LHCN-M2 (cell line): ENCODE data around the gene PDZD2. TPM values are rescaled to one million over a fixed set of nuclear protein-coding genes. Genes with fewer than 3 reads are reported as not detected.
A peak's percentile ranks its signal among the peaks of the same experiment; 100 is the strongest.
"Not testable (repeated sequence)": the region's sequence is repeated elsewhere in the genome, so short reads cannot be mapped to it uniquely, and the experiment has no call there.

Experiments
- DNase-seq: peaks from one replicate; pipeline ENCODE4 v3.0.0-alpha.2; 2012; ENCODE audit warnings: low read depth
- total RNA-seq: library from RNA; depleted of rRNA; stranded (reverse); fragments of >200 nt; gene quantifications from 2 replicates; pipeline ENCODE4 v1.2.3, GENCODE V29; 2014

Gene PDZD2
- total RNA-seq, 1 experiment from 2014 or later, result not detected

- DNase-seq, result no peak
These were observed 391.3 kb downstream of the PDZD2 start for GRCh38 chr5:32030222-32030621.

DNA sequence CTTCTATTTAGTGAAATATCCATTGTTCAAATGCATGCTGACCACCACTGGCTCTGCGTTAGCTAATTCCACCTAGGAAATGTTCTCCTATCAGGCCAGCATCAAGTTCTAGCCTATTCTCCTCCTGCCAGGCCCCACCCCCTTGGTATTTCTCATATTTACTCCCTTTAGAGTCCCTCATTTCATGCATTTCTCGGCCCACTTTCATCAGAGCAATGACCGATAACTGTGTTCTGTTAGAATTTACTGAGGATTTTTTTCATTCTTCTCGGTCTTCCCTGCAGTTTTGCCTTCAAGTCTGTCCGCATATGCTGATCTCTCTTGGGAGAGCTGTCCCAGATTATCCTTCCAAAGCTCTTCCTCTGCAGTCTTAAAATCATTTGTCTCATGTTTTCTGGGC, 391.8 kb downstream of the PDZD2 start:
- DNase-seq, result no peak

DNA sequence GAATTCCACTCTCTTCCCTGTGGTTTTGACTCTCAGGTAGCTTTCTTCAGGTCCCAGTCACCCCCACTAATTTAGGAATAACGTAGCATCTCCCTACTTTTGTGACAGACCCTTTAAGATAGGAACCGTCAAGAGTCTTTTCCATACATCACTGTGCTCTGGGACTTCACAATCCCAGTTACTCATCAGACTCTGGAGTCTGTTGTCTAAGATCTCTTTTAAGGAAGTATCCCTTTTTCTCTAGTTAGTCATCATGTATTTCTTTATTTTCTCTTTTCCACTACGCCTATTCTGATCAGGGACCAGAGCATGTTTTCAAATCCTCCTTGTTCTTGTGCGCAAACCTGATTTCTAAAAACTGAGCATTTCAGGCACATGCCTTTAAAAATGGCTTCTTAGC, 392.2 kb downstream of the PDZD2 start:
- peak; percentile 31 for DNase-seq

DNA sequence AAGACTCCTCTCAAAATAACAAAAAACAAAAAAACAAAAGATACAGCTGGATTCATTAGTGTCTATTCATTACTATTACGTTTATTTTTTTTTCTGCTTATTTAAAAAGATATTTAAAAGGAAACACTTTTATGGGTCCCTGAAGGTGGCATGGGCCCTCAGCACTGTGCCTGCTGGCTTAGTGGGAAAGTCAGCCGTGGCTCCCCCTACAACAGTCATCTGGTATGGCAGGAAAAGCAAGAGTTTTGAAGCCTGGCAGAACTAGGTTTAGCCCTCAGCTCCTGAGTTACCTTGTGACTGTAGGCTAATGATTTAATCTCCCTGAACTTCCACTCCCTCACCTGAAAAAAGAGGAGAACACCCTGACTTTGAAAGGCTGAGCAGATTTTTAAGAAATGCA, 399.6 kb downstream of the PDZD2 start:
- DNase-seq, result no peak

- not testable (repeated sequence) for DNase-seq
These were observed 400.2 kb downstream of the PDZD2 start for GRCh38 chr5:32039133-32039532.

DNA sequence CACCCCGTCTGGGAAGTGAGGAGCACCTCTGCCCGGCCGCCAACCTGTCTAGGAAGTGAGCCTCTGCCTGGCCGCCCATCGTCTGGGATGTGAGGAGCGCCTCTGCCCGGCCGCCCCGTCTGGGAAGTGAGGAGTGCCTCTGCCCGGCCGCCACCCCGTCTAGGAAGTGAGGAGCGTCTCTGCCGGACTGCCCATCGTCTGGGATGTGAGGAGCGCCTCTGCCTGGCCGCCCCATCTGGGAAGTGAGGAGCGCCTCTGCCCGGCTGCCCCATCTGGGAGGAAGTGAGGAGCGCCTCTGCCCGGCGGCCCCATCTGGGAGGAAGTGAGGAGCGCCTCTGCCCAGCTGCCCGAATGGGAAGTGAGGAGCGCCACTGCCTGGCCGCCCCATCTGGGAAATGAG, 400.7 kb downstream of the PDZD2 start:
- DNase-seq, result not testable (repeated sequence)

GRCh38 chr5:32040181-32040695, 401.3 kb downstream of the PDZD2 start:
- DNase-seq, result not testable (repeated sequence)

GRCh38 chr5:32042551-32042961, 403.6 kb downstream of the PDZD2 start:
- no peak for DNase-seq

DNA sequence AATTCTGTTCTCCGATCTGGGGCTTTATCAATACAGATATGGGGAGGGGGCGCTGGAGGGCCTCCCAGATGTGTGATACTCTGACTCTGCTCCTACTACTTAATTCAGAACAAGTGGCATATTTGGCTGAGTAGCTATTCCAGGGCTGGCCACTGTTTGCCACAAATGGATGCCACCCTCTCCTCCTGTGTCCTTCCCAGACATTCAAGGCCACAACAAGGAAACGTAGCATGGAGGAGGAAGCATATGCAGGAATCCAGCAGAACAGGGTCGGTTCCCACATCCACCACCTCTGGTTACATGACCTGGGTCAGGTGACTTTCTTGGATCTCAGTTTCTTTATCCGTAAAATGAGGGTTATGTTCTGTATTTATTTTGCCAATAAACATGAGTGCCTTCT, 404.2 kb downstream of the PDZD2 start:
- no peak for DNase-seq

DNA sequence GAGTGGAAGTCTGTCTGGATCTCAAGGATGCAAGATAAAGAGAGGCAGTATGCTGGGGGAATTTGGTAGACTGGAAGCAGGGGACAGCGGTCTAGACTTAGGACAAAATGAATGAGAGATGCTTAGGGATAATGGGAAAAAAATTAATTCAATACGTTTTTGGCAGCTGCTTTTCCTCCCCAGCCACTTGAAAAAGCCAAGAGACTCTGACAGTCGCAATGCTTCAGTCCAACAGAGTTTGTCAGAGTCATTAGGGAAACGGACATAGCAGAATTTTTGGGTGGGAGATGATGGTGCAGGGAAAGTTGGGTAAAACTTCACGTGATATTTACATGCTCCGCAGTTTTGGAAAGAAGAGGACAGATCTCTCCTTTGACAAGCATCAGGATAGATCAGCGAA, 405.5 kb downstream of the PDZD2 start:
- DNase-seq, result no peak

DNA sequence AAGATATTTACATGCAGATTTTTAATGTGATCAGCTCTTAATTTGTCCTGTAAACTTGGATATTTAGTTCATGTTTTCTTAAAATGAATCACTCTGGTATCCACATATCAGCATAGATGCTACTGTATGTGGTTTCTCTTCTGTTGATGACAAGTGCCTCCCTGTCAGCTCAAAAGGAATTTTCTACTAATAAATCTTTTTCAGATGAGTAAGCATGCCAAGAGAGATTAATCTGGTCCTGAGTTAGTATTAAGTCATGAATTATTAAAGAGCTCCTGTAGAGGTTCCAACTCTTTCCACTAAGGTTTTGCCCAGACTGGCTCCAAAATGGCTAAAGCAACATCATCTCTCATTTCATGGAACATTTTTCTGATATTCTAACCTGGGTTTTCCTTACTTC, 406.0 kb downstream of the PDZD2 start:
- peak; percentile 70 for DNase-seq

GRCh38 chr5:32047056-32047455, 408.1 kb downstream of the PDZD2 start:
- no peak for DNase-seq

DNA sequence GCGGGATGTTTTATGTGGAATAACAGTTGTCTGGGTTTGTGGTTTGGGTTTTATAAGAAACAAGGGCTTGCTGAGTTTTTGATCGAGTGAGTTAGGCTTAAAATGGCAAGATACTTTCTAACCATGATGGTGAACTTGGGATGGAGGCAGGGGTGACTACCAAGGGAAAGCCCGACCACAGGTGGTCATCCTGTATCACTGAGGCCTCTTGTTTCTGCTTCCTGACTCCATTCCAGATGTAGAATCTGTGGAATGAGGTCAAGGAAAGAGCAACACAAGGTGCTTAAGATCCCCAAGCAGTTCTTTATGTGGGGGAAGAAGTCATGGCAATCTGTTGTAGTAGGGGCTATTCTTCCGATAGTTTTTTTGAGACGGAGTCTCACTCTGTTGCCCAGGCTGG, 412.9 kb downstream of the PDZD2 start:
- no peak for DNase-seq

DNA sequence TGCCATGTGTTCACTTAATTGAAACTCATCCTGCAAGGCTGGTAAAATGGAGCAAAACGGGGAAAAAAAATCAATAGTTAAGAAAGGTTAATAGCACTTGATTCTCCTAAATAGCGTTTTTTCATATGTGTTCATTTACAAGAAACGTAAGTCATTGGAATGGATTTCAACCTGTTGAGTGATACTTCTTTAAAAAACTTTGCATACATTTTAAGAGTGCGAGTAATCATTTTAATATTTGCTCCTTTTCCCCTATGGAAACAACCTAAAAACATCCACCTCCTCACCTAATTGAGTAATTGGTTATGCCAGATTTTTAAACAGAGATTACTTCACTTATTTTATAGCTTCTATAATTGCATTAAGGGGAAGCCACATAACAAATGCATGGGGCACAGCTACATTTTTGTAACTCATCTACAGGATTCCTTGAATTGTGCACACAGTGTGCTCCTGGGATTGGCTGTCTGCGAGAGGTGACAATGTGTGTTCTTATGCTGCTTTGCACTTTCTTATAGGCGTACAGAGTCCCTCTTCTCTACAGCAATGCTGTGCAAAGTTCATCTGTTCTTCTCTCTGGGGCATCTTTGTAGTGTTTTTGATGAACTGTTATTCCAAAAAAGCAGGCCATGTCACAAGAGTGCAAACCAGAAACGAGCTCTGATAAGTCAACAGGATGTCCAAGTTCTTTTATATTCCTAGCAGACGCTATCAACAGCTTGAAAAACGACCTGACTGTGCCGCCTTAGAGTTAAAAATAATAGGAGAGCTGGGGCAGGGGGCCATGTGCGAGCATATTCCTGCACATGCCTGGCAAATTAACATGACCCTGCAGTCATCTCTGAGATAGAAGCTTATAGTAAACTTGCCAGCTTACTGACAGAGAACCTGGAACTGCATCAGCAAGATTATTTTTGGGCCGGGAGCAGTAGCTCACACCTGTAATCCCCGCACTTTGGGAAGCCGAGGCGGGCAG, 417.2 kb downstream of the PDZD2 start:
- DNase-seq, result no peak

DNA sequence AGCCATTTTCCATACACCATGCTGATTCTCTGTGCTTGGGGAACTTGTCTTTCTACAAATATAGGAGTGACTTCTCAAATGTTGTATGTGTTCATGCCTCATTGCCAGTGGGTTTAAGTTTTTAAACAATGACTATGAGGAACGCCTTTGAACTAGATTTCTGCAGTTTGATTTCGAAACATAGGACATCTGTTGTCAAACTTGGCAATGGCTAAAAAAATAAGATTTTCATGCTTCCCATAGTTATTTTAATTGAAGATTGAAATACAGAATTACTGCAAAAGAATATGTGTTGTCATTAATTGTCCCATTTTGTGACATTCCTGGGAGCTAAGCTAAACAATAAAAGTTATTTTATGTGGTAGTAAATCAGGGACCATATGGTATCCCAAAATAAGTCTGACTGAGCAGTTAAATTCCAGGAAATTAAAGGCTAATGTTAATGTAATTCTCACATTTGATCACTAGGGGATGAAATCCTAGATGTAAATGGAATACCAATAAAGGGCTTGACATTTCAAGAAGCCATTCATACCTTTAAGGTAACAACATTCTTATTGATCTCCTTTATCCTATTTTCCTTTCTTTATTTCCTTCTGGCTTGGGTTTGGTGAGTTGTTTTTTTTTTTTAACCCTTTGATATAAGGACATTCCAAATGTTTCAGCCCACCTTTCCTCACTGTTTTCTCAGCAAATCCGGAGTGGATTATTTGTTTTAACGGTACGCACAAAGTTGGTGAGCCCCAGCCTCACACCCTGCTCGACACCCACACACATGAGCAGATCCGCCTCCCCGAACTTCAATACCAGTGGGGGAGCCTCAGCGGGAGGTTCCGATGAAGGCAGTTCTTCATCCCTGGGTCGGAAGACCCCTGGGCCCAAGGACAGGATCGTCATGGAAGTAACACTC, 418.5 kb downstream of the PDZD2 start:
- peak; percentile 25 for DNase-seq

GRCh38 chr5:32058101-32058500, 419.2 kb downstream of the PDZD2 start:
- no peak for DNase-seq

DNA sequence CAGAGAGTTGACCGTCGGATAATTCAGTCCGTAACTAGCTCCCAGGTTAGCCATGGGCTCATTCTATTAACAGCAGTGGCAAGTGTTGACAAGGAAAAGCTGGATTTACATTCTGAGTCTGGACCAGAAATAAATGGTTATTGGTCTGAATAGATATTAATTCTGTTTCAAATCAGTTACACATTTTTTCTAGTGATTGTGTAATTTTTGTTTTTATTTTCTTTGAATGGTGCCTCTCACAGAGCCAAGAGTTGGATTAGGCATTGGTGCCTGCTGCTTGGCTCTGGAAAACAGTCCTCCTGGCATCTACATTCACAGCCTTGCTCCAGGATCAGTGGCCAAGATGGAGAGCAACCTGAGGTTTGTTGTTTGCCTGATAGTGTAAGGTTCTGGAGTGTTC, 420.1 kb downstream of the PDZD2 start:
- DNase-seq, result no peak

DNA sequence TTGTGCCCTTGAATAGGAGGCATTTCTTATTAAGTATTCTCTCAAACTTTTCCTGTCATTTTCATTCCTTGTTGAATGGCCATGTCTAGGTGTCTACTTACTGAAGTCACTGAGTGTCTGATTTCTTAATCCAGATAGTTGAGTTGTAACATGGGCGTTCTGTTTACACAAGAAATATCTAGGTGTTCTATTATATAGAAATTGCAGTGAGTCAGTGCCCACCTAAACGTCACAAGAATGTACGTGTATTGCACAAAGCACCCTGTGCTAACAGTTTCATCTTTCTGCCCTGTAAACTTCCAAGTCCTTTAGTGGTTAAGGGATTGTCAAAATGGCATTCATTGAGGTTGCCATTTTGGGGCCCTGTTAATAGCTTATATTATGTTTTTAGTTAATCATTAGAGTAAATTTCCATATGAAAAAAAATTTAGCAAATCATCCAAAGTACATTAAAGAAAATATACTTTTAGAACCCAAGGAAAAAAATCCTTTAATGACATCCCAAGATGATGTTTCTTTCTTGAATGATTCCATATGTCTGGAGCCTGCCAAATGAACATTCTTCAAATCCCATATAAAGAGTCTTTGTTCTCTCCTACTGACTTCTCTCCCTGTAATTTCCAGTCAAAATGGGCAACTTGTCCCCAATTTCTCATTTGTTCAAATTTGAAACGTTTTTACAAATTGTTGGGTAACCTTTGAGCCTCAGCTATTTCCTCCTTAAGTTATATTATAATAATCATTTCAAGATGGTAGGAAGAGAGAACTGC, 421.0 kb downstream of the PDZD2 start:
- DNase-seq, result no peak

DNA sequence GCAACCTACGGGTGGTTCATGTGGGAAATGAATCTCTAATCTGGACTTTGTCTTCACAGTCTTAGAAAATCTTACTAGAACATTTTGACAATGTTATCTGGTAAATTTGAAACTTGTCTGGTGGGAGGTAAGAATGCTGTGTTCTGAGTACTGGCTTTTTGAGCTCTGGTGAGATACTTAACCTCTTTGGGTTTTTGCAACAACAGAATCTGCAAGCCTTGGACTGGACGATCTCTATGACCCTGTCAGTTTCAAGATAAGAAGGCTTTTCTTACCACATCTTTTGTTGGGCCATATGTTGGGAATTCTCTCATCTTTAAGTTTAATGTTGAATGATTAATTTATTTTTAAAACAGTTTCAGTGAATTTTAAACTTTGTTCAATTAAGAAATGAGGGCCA, 422.3 kb downstream of the PDZD2 start:
- no peak for DNase-seq

DNA sequence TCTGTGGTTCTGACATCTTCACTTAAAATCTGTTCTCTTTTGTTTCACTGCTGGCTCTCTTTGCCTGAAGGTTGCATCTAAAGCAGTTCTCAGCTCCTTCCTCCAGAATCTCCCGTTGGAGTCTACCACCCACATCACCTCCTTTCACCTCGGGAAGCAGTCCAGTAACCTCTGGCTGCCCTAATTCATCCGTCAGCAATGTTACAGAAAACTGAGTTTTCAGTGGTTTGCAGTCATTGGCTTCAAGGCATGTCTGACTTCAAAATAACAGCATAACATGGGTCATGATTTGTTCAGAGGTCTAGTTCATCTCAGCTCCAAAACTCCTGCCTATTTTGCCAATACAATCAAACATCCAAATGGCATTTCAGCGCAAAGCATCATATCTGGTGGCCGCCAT, 427.5 kb downstream of the PDZD2 start:
- no peak for DNase-seq

DNA sequence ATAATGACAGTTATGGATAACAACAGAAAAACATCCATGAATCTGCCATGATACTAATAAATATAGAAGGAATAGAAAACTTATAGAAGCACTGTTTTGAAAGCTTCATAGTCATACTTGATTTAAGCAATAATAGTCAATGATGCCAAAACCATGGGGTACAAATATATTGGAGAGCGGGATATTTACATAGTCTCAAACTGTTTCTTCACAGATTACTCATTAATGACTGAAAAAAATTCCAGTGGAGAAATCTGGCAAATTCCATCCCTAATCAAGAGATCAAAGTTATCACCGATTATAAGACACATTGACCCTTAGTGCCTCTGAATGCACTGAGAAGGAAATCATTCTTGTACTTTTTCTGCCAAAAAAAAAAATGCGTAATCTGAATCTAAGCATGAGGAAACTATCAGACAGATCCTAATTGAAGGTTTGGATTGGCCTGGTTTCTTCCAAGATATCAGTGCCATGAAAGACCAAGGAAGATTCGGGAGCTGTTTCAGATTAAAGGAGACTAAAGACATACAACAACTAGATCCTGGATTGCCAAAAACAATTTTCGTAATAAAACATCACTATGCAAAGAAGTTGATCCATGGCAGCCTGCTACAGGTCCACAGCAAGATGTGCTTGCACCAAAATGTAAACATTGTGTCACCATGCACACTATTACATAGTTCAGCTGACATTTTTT, 429.0 kb downstream of the PDZD2 start:
- no peak for DNase-seq
